ENCODE results near the gene NREP.

The NREP gene

DNA sequence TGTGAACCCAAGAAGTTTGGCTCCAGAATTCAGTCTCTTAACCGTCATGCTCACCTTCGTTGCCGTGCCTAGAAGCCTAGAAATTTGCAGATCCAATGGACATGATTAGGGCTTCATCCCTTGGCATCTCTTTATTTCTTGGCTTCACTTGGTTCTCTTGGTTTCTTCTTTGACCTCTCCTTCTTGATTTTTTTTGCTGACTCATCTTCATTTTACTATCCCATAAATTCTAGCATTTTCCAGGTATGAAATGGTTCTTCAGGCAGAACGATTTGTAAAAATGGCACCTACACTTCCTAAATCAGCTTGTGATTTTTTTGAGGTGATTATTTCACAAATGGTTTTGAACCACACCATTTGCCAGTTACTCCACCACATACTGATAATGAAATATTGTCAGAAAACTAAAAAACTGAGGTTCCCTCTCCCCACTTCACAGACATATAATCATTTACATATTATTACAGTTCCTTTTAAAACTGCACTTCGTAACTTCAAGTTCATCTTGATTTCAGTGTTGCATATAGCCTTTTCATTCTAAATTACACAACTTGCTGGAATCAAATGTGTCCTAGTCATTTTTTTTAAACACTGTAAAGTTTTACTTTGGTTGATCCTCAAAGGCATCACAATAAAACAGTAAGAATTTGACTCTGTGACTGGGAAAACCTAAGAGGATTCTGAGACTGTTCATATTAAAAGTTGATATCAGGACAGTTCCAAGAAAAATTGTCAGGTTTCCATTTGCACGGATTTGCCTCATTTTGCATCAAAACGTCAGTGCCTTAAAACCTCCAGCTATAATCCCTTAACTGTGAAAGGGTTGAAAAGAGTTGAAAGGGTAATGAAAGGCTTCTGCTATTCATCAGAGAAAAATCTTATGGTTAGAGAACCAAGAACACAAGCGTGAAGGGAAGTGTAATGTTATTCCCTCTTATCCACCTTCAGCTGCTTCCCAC is 8.9 kb upstream of the NREP start:
- in situ Hi-C loops (cut with MboI; ENCODE audit: low sequenced_read_pairs) = no loop called here

DNA sequence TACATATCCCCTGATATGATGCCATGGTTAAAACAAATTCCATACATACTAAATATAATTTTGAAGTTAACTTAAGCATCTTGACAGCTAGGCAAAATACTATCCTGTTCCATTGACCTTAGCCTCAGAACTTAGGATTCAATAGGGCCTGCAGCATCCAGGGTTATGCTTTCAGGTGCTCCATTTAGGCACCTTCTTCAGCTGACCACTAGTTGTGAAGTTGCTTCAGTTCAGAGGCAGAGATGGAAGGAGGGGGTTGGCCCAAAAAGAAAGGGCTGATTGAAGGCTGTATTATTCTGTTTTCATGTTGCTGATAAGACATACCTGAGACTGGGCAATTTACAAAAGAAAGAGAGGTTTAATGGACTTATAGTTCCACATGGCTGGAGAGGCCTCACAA is 7.0 kb upstream of the NREP start:
- in situ Hi-C loops (cut with MboI; ENCODE audit: low sequenced_read_pairs) = no loop called here

DNA sequence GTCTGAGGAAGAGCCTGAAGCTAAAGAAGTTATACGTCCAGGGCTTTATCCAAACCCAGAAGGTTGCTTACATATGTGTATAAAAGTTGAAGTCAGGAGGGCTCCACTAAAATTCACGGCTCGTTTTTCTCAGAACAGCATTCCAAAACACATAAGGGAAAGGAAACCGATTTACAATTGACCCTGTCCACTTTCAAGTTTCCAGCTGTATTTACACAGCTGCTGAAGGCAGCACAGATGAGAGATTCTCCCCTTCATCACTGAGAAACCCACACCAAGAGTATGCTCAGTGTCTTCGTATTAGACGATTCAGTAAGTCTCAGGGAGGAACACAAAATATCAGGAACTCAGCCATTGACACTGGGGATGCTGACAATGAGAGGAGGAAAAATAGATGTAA is 5.9 kb upstream of the NREP start:
- in situ Hi-C loops (cut with MboI; ENCODE audit: low sequenced_read_pairs) = no loop called here

DNA sequence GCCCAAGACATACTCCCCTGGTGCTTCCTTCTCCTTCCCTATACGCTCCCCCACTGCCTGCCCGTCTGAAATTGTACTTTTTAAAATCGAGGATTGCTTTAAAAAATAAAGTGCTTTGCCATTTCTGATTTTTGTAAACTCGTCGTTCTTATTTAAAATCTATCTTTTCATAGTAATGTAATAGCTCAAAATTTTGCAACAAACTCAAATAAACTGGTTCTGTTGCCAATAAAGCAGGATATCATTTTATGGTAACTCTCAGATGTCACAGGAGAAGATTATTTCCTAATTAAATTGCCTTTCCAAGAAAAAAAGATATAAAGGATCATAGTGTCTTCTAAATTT is 1.3 kb upstream of the NREP start:
- in situ Hi-C loops (cut with MboI; ENCODE audit: low sequenced_read_pairs) = no loop called here

DNA sequence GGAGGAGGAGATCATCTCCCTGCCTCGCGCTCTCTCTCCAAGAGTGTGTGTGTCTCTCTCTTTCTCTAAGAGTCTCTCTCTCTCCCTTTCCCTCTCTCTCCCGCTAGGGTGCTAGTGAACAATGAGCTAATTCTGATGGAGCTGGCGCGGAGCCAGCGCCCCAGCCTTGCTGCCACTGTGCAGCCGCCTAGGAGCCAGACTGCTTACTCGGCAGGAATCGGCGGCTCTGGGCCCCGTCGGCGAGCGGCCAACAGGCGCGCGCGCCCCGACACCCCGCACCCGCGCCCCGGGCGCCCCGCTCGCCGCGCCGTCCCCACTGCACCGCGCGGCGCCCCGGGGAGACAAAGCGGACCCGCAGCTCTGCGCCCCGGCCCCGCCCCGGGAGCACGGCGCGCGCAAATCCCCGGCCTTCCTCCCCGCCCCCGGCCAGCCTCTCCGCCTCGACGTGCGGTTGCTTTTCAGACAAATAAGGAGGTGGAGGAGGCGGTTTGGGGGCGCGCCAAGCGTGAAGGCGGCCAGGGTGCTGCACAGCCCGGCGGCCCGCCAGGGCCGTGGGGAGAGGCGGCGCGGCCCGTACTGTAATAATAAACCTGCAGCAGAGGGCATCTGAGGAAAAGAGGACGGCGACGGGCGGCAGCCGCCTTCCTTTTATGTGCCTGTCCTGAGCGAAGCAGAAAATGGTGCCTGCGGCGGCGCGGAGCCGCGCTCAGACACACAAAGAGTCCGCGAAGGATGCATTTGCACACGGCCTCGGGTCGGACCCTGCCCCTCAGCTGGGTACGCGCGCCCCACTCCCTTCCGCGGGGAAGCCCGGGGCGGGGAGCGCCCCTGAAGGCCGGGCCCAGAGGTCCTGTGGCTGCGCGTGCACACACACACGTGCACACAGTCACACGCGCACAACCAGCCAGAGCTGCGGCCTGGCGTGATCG is 625 bp upstream of the NREP start:
- in situ Hi-C loops (cut with MboI; ENCODE audit: low sequenced_read_pairs) = no loop called here

DNA sequence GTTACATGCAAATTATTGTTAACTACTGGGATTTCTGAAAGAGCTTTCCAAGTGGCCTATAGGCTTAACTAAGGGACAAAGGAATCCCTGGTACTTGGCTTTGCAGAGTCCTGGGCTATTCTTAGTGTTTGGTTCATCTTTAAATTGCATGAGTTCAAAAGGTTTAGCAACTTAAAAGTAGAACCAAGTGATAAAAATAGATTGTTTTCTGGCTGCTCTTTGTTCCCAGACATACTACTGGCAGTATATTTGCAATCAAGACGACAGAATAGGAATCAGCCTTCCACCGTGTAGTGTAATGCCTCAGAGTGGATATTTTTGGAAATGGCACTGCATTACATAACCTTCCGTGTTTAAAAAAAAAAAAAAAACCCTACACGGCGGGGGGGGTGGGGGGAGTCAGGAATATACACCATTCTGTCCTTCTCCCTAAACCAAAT is 1.0 kb downstream of the NREP start:
- in situ Hi-C loops (cut with MboI; ENCODE audit: low sequenced_read_pairs) = no loop called here

DNA sequence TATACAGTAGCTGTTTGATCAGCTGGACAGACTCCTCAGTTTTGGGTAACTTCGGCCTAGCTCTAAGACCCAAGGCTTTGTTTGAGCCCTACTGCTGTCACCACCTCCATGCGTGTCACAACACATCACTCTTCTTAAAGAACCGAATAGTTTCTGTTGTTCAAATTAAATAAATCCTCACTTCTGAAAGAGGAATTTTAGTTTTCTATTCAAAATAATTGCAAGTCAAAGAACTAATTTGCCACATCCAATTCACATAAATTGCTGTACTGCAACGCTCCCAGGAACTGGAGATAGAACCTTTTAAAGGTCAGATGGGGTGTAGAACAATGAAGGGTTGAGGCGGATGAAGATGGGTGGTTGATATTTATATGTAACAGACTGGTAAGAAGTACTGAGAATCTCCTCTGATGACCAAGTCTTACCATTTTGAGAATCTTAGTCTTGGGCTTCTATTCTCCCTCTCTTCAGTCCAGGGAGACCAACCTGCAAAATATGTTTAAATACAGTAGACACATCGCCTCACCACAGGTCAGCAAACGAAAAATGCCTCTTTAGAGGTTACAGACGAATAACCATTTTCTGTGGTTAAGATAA is 1.6 kb downstream of the NREP start:
- in situ Hi-C loops (cut with MboI; ENCODE audit: low sequenced_read_pairs) = no loop called here

DNA sequence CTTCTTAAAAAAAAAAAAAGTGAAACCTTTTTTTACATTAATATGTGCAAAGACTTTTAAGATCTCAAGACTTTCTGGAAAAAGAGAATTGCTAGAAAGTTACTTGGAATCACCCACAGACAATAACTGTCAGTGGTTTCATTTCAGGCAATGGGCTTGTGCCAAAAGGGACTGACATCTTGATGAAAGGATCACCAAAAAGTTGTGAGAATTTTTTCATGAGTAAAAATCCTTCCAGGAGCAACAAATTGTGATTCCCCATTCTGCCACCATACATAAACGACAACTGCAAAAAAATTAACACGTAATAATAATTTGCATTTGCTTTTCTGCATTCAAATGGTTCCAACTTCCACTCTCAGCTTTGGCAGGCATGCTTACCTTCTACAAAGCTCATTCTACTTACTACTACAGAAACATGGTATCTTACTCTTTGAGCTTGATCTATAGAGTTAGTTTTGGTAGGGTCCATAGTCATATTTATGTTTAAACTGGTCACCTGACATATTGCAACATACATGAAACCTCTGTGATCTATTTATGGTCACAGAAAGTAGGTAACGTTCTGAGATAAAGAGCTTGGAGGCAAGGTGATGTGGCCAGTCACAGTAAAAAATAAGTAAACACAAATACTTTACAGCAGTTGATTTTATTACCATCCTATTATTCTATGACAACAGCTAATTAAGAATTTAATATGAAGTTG is 3.0 kb downstream of the NREP start:
- in situ Hi-C loops (cut with MboI; ENCODE audit: low sequenced_read_pairs) = no loop called here

DNA sequence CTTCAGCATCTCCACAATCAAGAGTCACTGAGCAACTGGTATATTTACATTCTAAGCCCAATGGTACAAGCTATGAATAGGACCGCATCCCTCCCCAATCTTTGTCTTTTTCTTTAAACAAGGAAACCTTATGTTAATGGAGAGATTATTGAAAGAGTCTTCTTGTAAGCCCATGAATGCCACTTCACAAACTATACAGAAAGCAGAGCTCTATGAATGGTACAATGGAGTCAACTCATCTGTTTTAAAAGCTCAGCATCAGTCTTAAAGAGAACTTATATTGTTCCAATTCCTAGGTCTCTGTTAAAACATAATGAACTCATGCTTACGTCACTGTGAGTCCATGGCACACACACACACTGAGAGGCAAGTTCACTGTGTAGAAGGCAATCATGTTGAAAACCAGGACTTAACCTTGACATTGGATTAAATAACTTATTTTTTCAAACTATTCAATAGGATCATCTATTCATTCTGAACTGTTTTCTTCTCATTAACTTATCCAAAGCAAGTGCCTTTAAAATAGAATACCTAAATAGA is 4.5 kb downstream of the NREP start:
- in situ Hi-C loops (cut with MboI; ENCODE audit: low sequenced_read_pairs) = no loop called here

DNA sequence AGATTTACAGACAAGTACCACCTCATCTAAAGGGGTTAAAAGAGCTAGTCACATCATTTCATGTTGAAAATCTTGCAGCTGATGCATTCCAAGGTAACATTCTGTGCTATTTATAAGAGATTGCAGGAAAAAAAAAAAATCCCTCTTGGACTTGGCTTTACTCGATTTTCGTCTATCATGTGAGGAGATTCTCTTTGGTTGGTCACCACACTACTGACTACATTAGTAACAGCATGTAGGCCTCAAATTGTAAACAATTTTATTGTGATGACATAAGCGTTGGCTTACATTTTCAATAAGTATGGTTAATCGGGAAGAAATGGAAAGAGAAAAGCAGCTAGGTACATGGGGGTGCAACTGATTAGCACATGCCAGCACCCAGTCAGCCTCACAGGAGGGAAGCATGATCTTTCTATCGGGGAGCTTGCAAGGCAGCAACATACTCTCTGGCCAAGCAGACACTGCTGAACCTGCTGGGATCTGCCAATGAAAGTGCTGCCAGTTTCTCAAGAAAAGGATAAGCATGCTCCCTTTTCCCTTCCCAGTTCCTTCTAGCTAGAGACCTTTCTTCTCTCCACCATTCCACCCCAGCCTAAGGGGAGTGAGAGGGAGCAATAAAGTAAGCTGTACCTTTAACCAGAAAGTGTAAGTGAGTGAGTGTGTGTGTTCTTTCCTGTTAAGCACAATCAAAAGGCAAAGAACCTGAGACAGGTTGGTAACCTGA is 7.5 kb downstream of the NREP start:
- in situ Hi-C loops (cut with MboI; ENCODE audit: low sequenced_read_pairs) = no loop called here

DNA sequence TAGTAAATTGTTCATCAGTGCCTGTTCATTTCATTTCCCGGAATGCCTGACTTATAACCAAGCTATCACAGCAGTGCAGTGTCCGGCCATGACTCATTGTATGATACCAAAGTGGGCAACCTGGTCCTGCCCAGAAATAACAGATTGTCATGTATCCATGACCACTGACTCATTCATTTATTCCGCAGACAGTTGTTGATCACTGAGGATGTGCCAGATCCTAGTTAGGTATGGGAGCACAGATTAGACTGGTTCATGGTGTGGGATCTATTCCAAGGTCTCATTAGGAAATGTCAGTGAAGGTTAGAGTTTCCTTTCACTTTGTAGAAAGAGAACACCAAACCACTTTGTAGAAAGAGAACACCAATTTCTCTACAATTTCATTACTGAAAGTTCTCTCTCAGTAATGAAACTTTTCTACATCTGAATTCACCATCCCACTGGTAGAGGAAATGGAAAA is 8.7 kb downstream of the NREP start:
- in situ Hi-C loops (cut with MboI; ENCODE audit: low sequenced_read_pairs) = no loop called here

DNA sequence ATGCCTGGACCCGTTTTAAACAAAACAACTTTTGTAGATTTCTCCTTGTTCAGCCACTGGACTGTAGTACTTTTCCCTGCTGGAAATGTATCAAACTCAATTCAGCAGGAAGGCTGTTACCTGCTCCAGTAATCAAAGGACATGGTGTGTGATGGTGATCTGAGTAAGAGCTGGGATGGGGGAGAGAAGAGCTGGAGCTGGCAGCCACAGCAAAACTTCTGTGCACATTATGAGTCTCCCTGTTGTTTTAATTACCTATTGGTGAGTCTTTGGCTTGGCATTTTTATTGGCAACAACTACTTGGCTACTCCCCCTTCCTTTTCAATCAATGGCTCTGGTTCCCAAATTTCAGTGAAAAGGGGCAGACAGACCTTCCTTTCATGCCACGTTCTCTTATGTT is 9.7 kb downstream of the NREP start:
- in situ Hi-C loops (cut with MboI; ENCODE audit: low sequenced_read_pairs) = no loop called here

DNA sequence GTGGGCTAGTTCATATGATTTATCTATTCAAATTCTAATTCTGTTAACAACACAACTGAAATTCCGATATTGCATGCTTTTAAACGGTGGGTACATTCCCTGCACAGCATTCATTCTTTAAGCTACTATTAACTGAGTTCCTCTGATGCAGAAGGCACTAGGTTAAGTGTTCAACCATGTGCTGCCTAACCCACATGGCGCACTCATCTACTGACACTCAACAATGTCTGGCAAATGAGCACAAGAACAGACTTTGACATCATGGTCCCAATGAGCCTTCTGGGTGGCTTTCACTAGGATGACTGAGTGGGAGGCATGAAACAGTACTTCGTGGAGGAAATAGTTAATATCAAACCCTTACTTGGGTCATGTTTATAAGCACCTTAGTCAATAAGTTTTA is 10.2 kb downstream of the NREP start:
- in situ Hi-C loops (cut with MboI; ENCODE audit: low sequenced_read_pairs) = no loop called here

DNA sequence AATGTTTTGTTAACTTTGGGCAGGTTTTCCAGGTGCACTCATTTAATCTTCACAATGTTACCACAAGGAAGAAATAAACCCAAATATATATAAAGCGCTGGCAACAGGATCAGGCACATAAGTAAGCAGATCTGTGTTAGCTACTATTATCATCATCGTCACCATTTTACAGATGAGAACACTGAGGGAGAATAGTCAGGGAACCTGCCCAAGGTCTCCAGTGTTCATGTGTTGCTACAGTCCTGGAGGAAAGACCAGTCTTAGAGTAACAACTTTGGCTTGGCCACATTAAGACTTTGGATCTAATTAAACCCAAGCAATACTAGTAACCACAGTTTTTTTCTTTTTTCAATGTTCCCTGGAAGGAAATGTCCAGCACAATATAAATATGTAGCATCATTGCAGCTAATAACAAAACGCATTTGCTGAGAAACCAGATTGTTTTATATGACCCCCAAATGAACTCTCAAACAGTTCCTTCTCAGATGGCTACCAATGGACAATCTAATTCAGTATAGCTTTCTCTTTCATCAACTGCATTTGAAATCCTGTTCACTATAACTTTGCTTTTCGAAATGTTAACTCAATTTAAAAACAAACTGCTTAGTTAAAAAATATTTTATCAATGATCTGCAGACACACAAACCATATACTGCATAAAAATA is 11.8 kb downstream of the NREP start:
- in situ Hi-C loops (cut with MboI; ENCODE audit: low sequenced_read_pairs) = no loop called here

DNA sequence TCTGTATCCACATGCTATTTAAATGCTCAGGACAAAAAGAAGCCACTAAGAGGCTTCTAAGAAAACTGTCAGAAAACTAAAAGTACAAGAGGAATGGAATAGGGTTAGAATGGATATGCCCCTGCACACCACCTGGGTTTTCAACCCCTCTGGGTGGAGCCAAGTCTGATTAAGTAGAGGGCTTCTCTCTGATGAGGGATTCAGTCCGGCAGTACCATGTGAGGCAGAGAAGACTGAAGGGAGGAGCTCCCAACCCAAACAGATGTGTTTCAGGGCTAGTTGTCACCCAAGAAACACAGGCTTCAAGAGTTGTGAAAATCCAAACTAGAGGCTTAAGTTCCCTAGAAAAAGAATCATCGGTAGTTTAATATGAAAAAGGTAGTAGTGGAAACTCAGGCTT is 12.5 kb downstream of the NREP start:
- in situ Hi-C loops (cut with MboI; ENCODE audit: low sequenced_read_pairs) = no loop called here

DNA sequence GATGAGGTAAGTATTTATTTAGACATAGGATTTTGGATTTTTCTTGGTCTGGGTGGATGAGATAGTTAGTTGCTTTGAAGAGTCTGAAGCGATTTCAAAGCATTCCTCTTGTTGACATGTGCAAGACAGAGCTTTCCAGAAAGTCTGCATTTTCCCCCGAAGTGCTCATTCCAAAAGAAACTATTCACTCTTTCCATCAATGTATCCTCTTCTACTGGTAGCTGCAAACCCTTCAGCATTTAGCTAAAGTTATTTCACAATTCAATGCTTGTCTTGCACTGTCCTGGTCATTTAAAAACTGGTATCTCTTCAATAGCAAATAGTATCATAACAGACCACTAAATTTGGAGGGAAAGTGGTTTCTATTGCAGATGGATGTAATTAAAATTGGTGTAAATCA is 13.0 kb downstream of the NREP start:
- in situ Hi-C loops (cut with MboI; ENCODE audit: low sequenced_read_pairs) = no loop called here

DNA sequence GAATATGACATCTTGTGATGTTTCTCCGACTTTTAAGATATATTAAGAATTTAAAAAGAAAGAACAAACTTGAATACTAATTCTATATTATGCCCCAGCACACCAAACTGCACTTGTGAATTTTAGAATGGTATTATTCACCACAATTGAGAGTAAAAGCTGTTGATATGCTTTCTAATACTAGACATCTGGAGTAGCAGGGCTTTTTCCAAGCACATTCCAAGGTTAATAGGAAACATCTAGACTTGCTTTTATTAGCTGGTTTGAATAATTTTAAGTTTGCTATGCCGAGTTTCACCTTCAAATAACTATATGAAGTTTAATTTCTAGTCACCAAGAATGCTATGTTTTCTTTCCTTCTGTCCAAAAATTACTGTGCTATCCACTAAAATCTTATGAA is 13.5 kb downstream of the NREP start:
- in situ Hi-C loops (cut with MboI; ENCODE audit: low sequenced_read_pairs) = no loop called here

DNA sequence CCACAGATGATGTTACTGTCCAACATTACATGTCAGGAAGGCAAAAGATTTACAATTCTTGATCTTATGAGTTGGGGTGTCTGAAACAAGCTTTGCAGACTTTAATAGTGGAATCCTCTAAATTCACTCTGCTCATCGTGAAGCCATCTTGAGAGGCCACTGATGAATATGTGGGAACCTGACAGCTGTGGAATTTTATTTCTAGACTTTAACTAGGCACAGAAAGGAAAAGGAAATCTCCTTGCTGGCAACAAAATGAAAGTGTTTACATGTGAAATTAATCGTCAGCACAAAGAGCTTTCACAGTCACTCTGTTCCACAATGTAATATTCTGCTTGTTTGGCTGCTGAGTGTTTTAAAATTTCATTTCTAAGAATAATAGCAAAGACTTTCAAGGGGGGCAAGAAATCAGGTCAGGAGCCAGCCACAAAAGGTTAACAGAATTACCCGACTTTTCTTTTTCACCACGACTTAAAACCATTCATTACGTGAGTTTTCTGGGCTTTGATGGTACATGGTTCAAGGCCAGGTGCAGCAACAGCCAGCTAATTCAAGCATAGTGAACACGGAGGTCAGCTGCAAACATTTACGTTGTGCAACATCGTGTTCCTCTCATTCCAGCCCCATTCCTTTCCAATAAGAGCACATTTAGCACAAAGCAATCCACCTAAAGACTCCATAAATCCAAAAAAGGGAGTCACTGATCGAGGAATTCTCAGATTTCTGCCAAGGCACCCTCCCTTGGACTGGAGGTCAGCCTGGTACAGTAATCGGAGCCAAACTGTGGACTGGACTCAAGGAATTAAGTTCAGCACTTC is 14.6 kb downstream of the NREP start:
- in situ Hi-C loops (cut with MboI; ENCODE audit: low sequenced_read_pairs) = no loop called here
